Chondrocyte (in vitro differentiated cells): ENCODE measurements around the gene IGLL5. TPM values are rescaled to one million over a fixed set of nuclear protein-coding genes. Genes with fewer than 3 reads are reported as not detected.

Experiments
- DNase-seq: peaks from one replicate; pipeline ENCODE4 v3.0.0; 2021; ENCODE audit warnings: mixed read lengths, low spot score
- H3K27ac Mint-ChIP-seq: one replicate; pipeline ENCODE4 v1.8.0; 2021; ENCODE audit warnings: mild to moderate bottlenecking, moderate library complexity, mixed read lengths; ENCODE audit not compliant: unreplicated experiment
- H3K27me3 Mint-ChIP-seq: 2 replicates; pipeline ENCODE4 v1.8.0; 2021; ENCODE audit warnings: low read depth, mixed read lengths
- H3K36me3 Mint-ChIP-seq: 2 replicates; pipeline ENCODE4 v1.8.0; 2021; ENCODE audit warnings: low read depth, mixed read lengths
- H3K4me1 Mint-ChIP-seq: 2 replicates; pipeline ENCODE4 v1.8.0; 2021; ENCODE audit warnings: low read depth, mild to moderate bottlenecking, mixed read lengths
- H3K4me3 Mint-ChIP-seq: one replicate; pipeline ENCODE4 v1.8.0; 2021; ENCODE audit warnings: mild to moderate bottlenecking, moderate library complexity, mixed read lengths; ENCODE audit not compliant: unreplicated experiment
- H3K9me3 Mint-ChIP-seq: 2 replicates; pipeline ENCODE4 v1.8.0; 2021; ENCODE audit warnings: low read depth, mixed read lengths
- CTCF ChIP-seq: fragments of 200-600 bp; sonication (generic); IDR thresholded peaks from 2 replicates; pipeline ENCODE4 v1.5.0; 2021; ENCODE audit warnings: antibody characterized with exemption, mild to moderate bottlenecking, moderate library complexity
- total RNA-seq: library from RNA; stranded (reverse); gene quantifications from 3 replicates; pipeline ENCODE4 v1.2.1, GENCODE V29; 2021

Gene IGLL5
- total RNA-seq, 1 donor from 2014 or later = not detected

- no peak overlapping the region for H3K27ac Mint-ChIP-seq
- H3K4me3 Mint-ChIP-seq = no peak overlapping the region
- H3K27me3 Mint-ChIP-seq = peaks cover 37% of the 10 kb centered on the region
- H3K4me1 Mint-ChIP-seq = no peaks in the 10 kb centered on the region
- no peaks in the 10 kb centered on the region for H3K9me3 Mint-ChIP-seq
- DNase-seq = peak; percentile 43
- no peak for TF ChIP-seq CTCF
- H3K36me3 Mint-ChIP-seq = no peaks in the 10 kb centered on the region
These were observed 27.4 kb downstream of the IGLL5 start for GRCh38 chr22:22914726-22915669.

DNA sequence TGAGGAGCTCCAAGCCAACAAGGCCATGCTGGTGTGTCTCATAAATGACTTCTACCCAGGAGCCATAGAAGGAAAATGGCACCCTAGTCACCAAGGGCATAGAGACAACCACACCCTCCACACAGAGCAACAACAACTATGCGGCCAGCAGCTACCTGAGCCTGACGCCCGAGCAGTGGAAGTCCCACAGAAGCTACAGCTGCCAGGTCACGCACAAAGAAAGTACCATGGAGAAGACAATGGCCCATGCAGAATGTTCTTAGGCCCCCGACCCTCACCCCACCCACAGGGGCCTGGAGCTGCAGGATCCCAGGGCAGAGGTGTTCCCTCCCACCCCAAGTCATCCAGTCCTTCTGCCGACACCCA, 28.0 kb downstream of the IGLL5 start:
- no peaks in the 10 kb centered on the region for H3K9me3 Mint-ChIP-seq
- H3K27ac Mint-ChIP-seq = no peak overlapping the region
- H3K27me3 Mint-ChIP-seq = peaks cover 34% of the 10 kb centered on the region
- no peaks in the 10 kb centered on the region for H3K4me1 Mint-ChIP-seq
- TF ChIP-seq CTCF = no peak
- DNase-seq = no peak
- H3K4me3 Mint-ChIP-seq = no peak overlapping the region
- H3K36me3 Mint-ChIP-seq = no peaks in the 10 kb centered on the region

- Mint-ChIP-seq H3K27ac (no peak overlapping the region), H3K9me3 (no peaks in the 10 kb centered on the region), H3K4me3 (no peak overlapping the region), H3K36me3 (no peaks in the 10 kb centered on the region), H3K4me1 (no peaks in the 10 kb centered on the region), H3K27me3 (peaks cover 29% of the 10 kb centered on the region)
- DNase-seq = no peak
- no peak for TF ChIP-seq CTCF
These were observed 28.8 kb downstream of the IGLL5 start for GRCh38 chr22:22916215-22916951.

- no peak for DNase-seq
- Mint-ChIP-seq H3K27ac (no peak overlapping the region), H3K4me3 (no peak overlapping the region), H3K36me3 (no peaks in the 10 kb centered on the region), H3K9me3 (no peaks in the 10 kb centered on the region), H3K4me1 (no peaks in the 10 kb centered on the region), H3K27me3 (peaks cover 27% of the 10 kb centered on the region)
- no peak for TF ChIP-seq CTCF
These were observed 29.3 kb downstream of the IGLL5 start for GRCh38 chr22:22916952-22917290.

GRCh38 chr22:22917377-22917776, 29.8 kb downstream of the IGLL5 start:
- H3K27ac Mint-ChIP-seq = no peak overlapping the region
- no peaks in the 10 kb centered on the region for H3K4me1 Mint-ChIP-seq
- no peak for TF ChIP-seq CTCF
- H3K27me3 Mint-ChIP-seq = peaks cover 27% of the 10 kb centered on the region
- H3K4me3 Mint-ChIP-seq = no peak overlapping the region
- H3K36me3 Mint-ChIP-seq = no peaks in the 10 kb centered on the region
- no peak for DNase-seq
- H3K9me3 Mint-ChIP-seq = no peaks in the 10 kb centered on the region
